Activated T-cell treated with anti-CD3 and anti-CD28 coated beads, Interleukin-2, amount 50 U/mL, for 1 hour (primary cell): ENCODE results near the gene ZNF490.
"Not testable (repeated sequence)": the region's sequence is repeated elsewhere in the genome, so short reads cannot be mapped to it uniquely, and the experiment has no call there.

ENCODE experiments used
- DNase-seq: peaks from one replicate; pipeline ENCODE4 v3.0.0-alpha.2; 2020

Gene ZNF490

GRCh38 chr19:12621253-12622024 lies 10.8 kb upstream of the ZNF490 start:
- DNase-seq: not testable (repeated sequence)

- DNase-seq: no peak
Observed at GRCh38 chr19:12617646-12618045, 7.0 kb upstream of the ZNF490 start.

GRCh38 chr19:12611361-12611699 lies 717 bp upstream of the ZNF490 start:
- no peak for DNase-seq

- no peak for DNase-seq
Observed at GRCh38 chr19:12607631-12608030, 3.0 kb downstream of the ZNF490 start.

- no peak for DNase-seq
Observed at GRCh38 chr19:12606796-12607195, 3.8 kb downstream of the ZNF490 start.

GRCh38 chr19:12603714-12604113 lies 6.9 kb downstream of the ZNF490 start:
- DNase-seq: no peak

GRCh38 chr19:12597594-12597993 lies 13.0 kb downstream of the ZNF490 start:
- DNase-seq: no peak

- DNase-seq: no peak
Observed at GRCh38 chr19:12596927-12597548, 13.6 kb downstream of the ZNF490 start.

GRCh38 chr19:12596485-12596884 lies 14.1 kb downstream of the ZNF490 start:
- no peak for DNase-seq

- no peak for DNase-seq
Observed at GRCh38 chr19:12581100-12581499, 29.5 kb downstream of the ZNF490 start.

- DNase-seq: no peak
Observed at GRCh38 chr19:12580180-12580694, 30.4 kb downstream of the ZNF490 start.

- DNase-seq: no peak
Observed at GRCh38 chr19:12578641-12579040, 32.0 kb downstream of the ZNF490 start.

- no peak for DNase-seq
Observed at GRCh38 chr19:12574036-12574435, 36.6 kb downstream of the ZNF490 start.

GRCh38 chr19:12567951-12568350 lies 42.7 kb downstream of the ZNF490 start:
- no peak for DNase-seq

- not testable (repeated sequence) for DNase-seq
Observed at GRCh38 chr19:12566380-12566779, 44.2 kb downstream of the ZNF490 start.

- DNase-seq: peak; percentile 96
Observed at GRCh38 chr19:12564016-12564664, 46.5 kb downstream of the ZNF490 start.

- DNase-seq: no peak
Observed at GRCh38 chr19:12555456-12555930, 55.1 kb downstream of the ZNF490 start.

GRCh38 chr19:12551060-12551832 lies 59.4 kb downstream of the ZNF490 start, which contains the start of gene ZNF564:
Gene ZNF564 (minus strand): TSS chr19:12551482. CDS start chr19:12551332, 150 bp downstream.
- DNase-seq: peak; percentile 87

GRCh38 chr19:12546903-12547302 lies 63.7 kb downstream of the ZNF490 start:
- no peak for DNase-seq

- no peak for DNase-seq
Observed at GRCh38 chr19:12546068-12546467, 64.5 kb downstream of the ZNF490 start.

- no peak for DNase-seq
Observed at GRCh38 chr19:12545267-12545666, 65.3 kb downstream of the ZNF490 start.

GRCh38 chr19:12544401-12544876 lies 66.2 kb downstream of the ZNF490 start:
- no peak for DNase-seq

GRCh38 chr19:12543855-12544254 lies 66.8 kb downstream of the ZNF490 start:
- DNase-seq: no peak
